Neural progenitor cell (in vitro differentiated cells): ENCODE measurements around the gene GRIPAP1.

Experiments used
- EZH2 ChIP-seq: fragments of 200-600 bp; sonication (generic); IDR thresholded peaks from 2 replicates; pipeline ENCODE4 v1.6.1; 2017; ENCODE audit warnings: antibody characterized with exemption, mild to moderate bottlenecking, moderate library complexity
- EZH2phosphoT487 ChIP-seq: fragments of 200-600 bp; sonication (generic); IDR thresholded peaks from 2 replicates; pipeline ENCODE4 v1.6.1; 2017; ENCODE audit warnings: antibody characterized with exemption
- TF ChIP-seq, protein P1 (sequence below): fragments of 200-600 bp; sonication (generic); IDR thresholded peaks from 2 replicates; pipeline ENCODE4 v1.5.1; 2017; ENCODE audit warnings: antibody characterized with exemption, mild to moderate bottlenecking

DNA sequence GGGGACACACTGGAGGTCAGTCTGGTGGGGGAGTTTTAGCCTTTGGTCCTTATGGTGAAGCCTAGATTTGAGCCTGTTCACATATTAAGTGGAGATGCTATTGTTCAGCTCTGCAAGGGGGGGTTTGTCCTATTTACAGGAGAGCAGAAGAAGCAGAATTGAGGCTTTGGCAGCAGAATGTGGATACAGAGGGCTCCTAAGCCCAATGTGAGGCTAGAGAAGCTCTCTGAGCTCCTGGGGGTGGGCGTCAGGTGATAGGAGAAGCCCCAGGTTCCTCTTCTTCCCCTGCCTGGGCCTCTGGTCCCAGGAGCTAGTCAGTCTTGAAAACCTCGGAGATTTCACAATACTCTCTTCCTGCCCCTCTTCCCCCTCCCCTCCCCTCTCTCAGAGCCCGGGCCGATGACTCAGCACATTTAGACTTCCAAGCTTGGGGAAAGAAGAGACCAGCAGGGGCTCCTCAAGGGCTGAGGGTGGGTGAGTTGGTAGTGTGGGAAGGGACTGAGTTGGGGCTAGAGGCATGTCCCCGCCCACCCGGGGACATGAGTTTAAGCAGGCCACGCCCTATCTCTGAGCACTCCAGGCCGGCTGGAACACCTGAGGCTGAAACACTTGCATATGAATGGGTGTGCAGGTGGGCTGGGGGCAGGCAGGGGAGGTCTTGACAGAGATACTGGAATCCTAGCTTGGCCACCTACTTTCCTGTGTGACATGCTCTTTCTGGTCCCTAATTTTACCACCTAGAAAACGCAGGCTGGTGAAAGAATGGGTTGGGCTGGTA lies 37.7 kb upstream of the GRIPAP1 start:
- TF ChIP-seq, protein P1, sequence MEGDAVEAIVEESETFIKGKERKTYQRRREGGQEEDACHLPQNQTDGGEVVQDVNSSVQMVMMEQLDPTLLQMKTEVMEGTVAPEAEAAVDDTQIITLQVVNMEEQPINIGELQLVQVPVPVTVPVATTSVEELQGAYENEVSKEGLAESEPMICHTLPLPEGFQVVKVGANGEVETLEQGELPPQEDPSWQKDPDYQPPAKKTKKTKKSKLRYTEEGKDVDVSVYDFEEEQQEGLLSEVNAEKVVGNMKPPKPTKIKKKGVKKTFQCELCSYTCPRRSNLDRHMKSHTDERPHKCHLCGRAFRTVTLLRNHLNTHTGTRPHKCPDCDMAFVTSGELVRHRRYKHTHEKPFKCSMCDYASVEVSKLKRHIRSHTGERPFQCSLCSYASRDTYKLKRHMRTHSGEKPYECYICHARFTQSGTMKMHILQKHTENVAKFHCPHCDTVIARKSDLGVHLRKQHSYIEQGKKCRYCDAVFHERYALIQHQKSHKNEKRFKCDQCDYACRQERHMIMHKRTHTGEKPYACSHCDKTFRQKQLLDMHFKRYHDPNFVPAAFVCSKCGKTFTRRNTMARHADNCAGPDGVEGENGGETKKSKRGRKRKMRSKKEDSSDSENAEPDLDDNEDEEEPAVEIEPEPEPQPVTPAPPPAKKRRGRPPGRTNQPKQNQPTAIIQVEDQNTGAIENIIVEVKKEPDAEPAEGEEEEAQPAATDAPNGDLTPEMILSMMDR, result no peak
- TF ChIP-seq EZH2, result no peak
- no peak for TF ChIP-seq EZH2phosphoT487
